ENCODE measurements around the gene FMNL2. TPM values are rescaled to one million over a fixed set of nuclear protein-coding genes. Genes with fewer than 3 reads are reported as not detected.

Gene FMNL2
- total RNA-seq, 1 experiment from 2014 or later, result 33.6 TPM

DNA sequence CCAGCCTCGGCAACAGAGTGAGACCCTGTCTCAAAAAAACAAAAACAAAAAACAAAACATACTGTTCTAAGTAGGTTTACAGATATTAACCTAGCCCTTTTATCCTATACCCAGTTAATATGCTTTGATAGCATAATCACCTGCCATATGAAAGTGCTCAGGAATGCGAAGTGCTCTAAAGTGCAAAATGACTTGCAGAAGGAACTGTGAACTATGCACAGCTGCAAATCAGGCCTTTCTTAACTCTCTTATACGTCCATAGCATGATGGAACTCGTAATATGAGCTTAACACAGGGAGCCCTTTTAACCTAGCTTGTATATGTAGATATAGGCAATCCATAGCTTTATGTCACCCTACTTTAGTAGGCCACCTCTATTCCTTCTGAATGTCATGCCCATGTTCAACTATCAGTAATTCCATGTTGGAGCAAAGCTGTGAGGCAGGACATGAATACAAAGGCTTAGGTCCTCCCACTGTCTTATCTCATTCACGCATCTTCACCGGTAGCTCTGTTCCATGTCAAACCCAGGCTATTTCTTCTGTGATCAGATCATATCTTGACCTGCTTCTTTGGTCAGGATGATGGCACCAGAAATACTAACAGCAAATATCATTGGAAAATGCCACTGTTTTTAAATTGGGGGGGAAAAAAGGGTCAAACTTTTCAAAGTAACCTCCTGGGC lies 309.4 kb downstream of the FMNL2 start:
- Histone ChIP-seq H3K4me2 (ENCODE audit: insufficient read depth, insufficient read length, low read length) (no peak overlapping the region), H4K8ac (replicated peaks; ENCODE audit: insufficient read length, low read depth, low read length) (no peak overlapping the region), H4K5ac (ENCODE audit: insufficient read length, low read depth, low read length) (no peak overlapping the region), H3K27ac (ENCODE audit: insufficient read length, low read depth, low read length) (no peak overlapping the region), H3K4ac (ENCODE audit: low read depth, low read length) (no peak overlapping the region), H3K27me3 (ENCODE audit: insufficient read depth, low read length) (no peaks in the 10 kb centered on the region), H2BK15ac (ENCODE audit: low read depth, low read length) (no peak overlapping the region), H3K56ac (ENCODE audit: insufficient read length, low read depth, low read length) (no peak overlapping the region), H3K79me2 (ENCODE audit: insufficient read depth, low read length) (no peaks in the 10 kb centered on the region), H3K9ac (ENCODE audit: extremely low read depth, insufficient read length, low read length) (no peak overlapping the region), H3K14ac (ENCODE audit: insufficient read depth, low read length) (no peak overlapping the region), H3K79me1 (ENCODE audit: insufficient read depth, low read depth, low read length, poor library complexity, severe bottlenecking) (no peaks in the 10 kb centered on the region), H2BK120ac (ENCODE audit: low read depth, low read length, poor library complexity, severe bottlenecking) (no peak overlapping the region), H4K20me1 (ENCODE audit: control insufficient read depth, insufficient read depth, insufficient read length) (no peaks in the 10 kb centered on the region), H2BK5ac (ENCODE audit: insufficient read length, low read length) (no peak overlapping the region), H3K4me1 (ENCODE audit: insufficient read depth, low read length) (peaks cover 3% of the 10 kb centered on the region; the same call in 1 of the 2 replicates), H3K9me3 (ENCODE audit: control insufficient read depth, low read depth, low read length) (no peaks in the 10 kb centered on the region), H3K18ac (ENCODE audit: insufficient read length, low read depth, low read length) (no peak overlapping the region), H3K23me2 (ENCODE audit: insufficient read length, low read depth, low read length, poor library complexity, severe bottlenecking) (no peaks in the 10 kb centered on the region), H3K23ac (ENCODE audit: insufficient read length, low read depth, low read length) (no peak overlapping the region), H3T11ph (ENCODE audit: low read length) (no peak overlapping the region), H2AK5ac (ENCODE audit: insufficient read length, low read length) (no peak overlapping the region), H2BK20ac (ENCODE audit: low read depth, low read length, poor library complexity, severe bottlenecking) (no peak overlapping the region), H2BK12ac (ENCODE audit: insufficient read length, low read depth, low read length) (no peak overlapping the region), H2AFZ (ENCODE audit: low read length) (no peak overlapping the region), H4K91ac (ENCODE audit: insufficient read length, low read depth, low read length) (no peak overlapping the region)
- no peak for DNase-seq
- Mint-ChIP-seq H3K27ac (no peak overlapping the region), H3K4me1 (peaks cover 3 to 26% of the 10 kb centered on the region in 2 experiments; a peak in 3 of 4 replicates), H3K36me3 (ENCODE audit: insufficient read depth in 1 of 3, low read depth in 3 of 3) (peaks cover 23 to 55% (median 51%) of the 10 kb centered on the region in 3 experiments; a peak in 6 of 7 replicates), H3K9me3 (no peaks in the 10 kb centered on the region), H3K27me3 (ENCODE audit: low read depth) (no peaks in the 10 kb centered on the region), H3K4me3 (no peak overlapping the region)
- WGBS (ENCODE audit: extremely low coverage, insufficient read length, low lambda C conversion rate), result no CpG with 5 or more reads among the region's 6 CpGs
- TF ChIP-seq, protein P1, sequence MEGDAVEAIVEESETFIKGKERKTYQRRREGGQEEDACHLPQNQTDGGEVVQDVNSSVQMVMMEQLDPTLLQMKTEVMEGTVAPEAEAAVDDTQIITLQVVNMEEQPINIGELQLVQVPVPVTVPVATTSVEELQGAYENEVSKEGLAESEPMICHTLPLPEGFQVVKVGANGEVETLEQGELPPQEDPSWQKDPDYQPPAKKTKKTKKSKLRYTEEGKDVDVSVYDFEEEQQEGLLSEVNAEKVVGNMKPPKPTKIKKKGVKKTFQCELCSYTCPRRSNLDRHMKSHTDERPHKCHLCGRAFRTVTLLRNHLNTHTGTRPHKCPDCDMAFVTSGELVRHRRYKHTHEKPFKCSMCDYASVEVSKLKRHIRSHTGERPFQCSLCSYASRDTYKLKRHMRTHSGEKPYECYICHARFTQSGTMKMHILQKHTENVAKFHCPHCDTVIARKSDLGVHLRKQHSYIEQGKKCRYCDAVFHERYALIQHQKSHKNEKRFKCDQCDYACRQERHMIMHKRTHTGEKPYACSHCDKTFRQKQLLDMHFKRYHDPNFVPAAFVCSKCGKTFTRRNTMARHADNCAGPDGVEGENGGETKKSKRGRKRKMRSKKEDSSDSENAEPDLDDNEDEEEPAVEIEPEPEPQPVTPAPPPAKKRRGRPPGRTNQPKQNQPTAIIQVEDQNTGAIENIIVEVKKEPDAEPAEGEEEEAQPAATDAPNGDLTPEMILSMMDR (conservative IDR thresholded peaks at IDR 0.05), result no peak

All from H9 (cell line).